Stimulated activated CD4-positive, alpha-beta T cell treated with anti-CD3 and anti-CD28 coated beads, Interleukin-2, amount 100 ng/mL, for 4 hours (primary cell): ENCODE results near the gene HOXA6.

ENCODE experiments used
- DNase-seq: peaks from one replicate; pipeline ENCODE4 v3.0.0-alpha.2; 2020; ENCODE audit warnings: low read depth

The HOXA6 gene

DNA sequence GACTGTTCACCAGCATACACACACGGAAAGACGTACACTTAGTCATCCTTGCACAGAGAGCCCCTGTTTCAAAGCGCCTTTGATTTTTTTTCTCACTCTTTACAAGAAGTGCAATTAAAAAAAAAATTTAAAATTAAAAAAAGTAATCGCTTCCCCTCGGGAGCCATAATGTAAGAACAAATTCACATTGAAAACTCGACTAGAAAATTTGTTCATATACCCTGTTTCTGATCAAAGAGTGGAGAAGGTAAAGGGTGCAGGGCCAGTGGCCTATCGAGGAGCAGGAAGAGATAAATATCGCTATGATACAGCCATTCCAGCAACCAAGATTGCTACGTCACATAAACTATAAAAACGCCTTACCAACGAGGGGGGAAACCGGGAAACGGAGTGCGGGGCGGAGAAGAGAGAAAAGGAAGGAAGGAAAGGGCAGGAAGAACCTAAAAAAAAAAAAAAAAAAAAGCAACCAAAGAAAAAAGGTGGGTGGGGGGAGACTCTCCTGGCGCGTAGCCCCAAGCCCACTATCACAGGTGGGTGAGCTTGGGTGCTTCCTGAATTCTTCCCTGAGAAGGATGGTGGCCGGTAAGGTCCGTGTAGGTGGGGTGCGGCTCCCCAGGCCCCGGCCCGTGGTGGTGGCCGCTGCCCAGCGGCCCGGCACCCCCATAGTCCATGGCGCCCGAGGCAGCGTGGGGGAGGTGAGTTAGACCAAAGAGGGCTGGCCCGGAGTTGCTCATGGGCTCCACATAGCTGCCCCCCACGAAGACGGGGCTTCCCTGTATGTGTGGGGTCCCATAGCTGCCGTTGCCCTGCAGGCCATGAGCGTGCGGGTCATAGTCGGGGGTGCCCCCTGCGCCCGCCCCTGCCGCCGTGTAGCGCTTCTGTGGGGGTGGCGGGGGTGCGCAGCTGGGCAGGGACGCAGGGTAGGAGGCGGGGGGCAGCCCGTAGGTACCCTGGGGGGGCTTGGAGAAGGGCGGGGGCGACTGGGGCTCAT lies 39.9 kb downstream of the HOXA6 start:
- no peak for DNase-seq

DNA sequence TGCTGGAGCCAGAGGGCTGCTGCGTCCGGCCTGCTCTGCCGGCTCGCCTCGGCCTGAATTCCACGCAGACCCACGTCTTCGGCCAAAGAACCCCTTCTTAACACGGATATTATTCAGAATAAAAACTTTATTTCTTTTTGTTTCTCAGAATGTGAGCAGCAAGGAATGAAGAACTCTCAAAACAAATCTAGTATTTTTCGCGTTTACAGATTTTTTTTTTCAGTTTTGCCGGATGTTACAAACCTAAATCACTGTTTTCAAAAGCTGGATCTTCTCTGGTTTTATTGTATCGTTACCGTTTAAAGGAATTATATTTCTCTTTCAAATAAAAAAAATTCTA lies 40.7 kb downstream of the HOXA6 start:
- DNase-seq, result no peak

- no peak for DNase-seq
These were observed 41.2 kb downstream of the HOXA6 start for GRCh38 chr7:27106181-27106900.

- DNase-seq, result no peak
These were observed 42.1 kb downstream of the HOXA6 start for GRCh38 chr7:27105301-27106031.

DNA sequence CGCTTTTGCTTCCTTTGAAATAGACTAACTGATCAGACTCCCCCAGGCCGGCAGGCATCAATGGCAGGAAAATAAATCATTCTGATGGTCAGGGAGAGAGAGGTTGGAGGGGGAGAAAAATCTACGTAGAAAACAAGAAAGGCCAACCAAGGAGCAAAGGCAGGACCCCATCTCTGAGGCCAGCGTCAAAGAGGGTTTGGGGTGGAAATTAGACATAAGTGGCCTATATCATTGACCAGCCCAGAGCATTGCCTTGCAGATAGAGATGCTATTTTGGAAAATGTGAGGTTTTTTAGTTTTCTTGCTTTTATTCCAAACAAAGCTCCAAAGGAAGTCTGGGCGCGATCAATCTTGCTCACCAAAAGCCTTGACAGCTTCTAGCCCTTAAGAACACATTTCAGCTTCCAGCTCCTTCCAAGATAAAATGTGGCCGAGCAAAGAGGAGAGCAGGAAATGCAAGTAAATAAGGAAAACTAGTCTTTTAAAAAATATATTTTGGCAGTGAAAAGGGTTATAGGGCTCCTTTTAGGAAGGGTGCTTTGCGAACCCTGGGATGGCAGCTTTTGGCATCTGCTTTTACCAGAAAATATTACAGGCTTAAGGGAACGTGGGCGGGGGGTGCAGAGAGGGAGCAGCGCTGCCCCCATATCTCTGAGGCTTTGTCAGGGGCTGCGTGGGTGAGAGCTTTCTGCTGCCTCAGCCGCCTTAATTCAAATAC lies 43.1 kb downstream of the HOXA6 start:
- DNase-seq, result no peak

GRCh38 chr7:27103489-27104226 lies 43.9 kb downstream of the HOXA6 start:
- no peak for DNase-seq

DNA sequence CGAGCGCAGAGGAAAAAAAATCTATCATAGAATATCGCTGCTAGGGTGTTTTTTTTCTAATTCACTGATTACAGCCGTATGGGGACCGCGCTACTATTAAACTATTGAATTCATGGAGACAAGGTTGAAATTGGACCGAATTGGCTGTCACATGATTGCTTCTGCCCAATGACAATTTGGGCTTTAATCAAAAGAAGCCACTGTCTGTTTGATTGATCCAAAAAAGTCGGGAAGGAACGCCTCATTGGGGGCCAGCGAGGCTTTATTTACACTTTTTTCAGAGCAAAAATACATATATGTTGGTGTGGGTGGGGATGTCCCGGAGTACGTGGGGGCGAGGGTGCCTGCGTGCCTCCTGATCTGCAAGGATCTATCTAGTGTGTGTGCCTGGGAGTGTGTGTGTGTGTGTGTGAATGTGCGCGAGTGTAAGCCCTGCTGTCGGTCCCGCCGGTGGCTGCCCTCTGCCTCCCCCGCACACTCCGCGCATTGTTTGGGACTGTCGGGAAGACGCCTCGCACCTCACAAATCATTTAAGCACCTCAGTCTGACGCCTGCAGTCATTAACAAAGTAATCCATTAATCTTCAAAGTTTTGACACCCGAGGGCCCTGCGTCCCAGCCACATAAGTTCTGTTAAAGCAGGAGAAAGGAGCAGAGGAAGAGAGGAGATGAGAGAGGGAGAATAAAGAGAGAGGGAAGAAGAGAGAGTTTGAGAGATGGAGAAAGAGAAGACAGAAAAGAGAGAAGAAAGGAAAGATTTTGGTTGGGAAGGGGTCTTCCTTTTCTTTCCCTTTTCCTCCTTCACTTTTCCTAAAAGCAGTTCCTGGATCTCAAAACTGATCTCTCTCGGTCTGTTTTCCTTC lies 44.8 kb downstream of the HOXA6 start, which contains the start of gene HOXA2:
TSS of gene HOXA2 (minus strand) at position 103 of the 862 bp plus-strand sequence. CDS start 183 bp downstream, outside the sequence.
- no peak for DNase-seq

- no peak for DNase-seq
These were observed 45.5 kb downstream of the HOXA6 start for GRCh38 chr7:27101957-27102580.

GRCh38 chr7:27101171-27101956 lies 46.2 kb downstream of the HOXA6 start:
- no peak for DNase-seq

DNA sequence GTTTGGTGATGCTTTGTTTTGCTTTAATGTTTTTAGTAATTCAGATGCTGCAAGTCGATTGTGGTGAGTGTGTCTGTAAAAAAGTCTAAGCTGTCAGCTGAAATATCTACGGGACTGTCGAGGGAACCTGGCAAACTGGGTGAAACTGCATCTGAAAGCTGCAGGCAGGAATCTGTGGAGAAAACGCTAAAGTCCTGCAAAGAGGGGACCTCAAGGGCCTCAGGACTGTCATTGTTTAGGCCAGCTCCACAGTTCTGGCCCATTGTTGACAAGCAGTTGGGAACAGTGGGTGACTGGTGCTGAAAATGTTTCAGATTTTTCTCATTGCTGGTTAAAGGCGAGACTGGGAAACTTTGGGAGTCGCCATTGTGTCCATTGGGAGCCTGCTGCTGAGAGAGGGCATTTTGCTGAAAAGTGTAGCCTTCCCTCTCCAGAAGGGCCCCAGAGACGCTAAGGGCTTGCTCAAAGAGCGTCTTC lies 46.8 kb downstream of the HOXA6 start:
- DNase-seq, result no peak

- no peak for DNase-seq
These were observed 47.9 kb downstream of the HOXA6 start for GRCh38 chr7:27099453-27100370.

DNA sequence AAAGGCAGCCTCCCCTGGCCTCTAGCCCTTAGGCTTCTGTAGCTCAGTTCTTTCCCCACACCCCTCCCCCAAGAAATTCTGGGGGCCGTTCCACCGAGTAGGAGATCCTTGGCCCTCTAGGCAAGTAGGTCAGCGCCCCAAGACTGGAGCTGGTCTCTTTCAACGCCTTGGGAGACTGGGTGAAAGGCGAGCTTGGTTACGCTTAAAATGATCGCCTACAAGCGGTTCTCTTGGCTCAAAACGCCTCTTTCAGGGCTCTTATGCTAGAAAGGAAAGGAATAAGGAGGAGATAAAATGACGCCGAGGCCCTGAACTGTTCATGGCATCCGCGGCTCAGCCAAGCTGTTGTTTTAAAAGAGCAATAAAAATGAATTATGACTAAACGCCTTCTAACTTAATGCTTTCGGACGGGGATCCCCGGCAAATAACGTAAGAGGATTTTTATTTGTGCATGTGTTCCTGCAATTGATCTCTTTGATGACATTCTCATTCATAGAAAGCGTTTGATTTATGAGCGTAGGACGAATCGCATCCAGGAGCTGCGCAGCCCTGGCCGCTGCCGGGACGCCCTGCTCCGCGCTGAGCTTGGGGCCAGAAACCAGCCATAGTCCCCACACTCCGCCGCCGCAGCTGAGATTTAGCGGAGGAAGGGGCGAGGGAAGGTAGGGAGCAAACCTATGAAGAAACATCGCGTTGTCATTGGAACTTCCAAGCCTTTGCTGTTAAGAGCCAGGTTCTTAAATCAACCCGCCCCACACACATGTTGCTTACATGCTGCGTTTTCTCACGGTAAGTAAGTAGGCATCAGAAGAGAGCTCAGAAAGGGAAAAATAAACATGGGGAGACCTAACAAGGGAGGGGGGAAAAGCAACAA lies 48.8 kb downstream of the HOXA6 start:
- no peak for DNase-seq

DNA sequence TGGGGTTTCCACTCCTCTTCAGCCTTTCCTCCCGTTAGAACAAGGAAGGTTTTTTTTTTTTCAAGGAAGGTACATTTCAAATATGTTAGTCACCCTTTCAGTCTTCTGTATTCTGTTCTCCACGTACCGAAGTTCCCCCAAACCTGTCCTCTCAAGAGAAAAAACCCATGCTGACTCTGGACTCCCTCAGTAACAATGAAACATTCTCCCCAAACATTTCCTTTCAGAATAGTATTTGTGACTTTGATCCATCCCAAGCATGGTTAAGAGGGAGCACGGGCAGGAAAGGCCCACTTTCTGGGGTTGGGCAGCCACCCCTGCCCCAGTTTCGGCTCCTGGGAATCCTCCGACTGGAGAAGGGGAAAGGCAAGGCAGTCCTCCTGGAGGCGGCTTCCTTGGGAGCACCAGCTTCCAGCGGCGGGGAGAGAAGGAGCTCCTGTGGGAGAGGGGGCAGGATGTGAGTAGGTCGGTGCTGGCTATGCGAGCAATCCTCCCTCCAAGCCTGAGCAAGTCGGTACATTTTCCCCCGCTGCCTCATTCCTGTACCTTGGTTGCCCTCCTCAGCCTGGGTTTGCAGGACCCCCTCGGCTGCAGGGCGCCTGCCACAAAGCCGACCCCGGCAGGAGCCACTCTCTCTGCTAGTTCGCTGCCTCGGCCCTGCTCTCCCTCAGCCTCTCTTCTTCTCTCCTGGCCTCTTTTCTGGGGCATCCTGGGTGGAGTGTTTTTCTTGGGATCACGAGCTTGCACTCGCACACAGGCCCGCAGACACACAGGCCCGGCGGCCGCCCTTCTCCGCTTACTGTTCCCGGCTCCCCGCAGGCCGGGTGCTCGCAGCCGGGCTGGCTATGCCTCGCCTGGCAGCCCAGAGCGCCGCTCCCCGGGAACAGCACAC lies 49.6 kb downstream of the HOXA6 start:
- DNase-seq, result no peak

- DNase-seq, result no peak
These were observed 50.6 kb downstream of the HOXA6 start for GRCh38 chr7:27096768-27097514.
